ENCODE data around the gene IRF1. TPM values are rescaled to one million over a fixed set of nuclear protein-coding genes. Genes with fewer than 3 reads are reported as not detected.
A peak's percentile ranks its signal among the peaks of the same experiment; 100 is the strongest.

Gene IRF1
- total RNA-seq, 4 donors from 2014 or later = 20.6 to 289 (median 29.6) TPM

DNA sequence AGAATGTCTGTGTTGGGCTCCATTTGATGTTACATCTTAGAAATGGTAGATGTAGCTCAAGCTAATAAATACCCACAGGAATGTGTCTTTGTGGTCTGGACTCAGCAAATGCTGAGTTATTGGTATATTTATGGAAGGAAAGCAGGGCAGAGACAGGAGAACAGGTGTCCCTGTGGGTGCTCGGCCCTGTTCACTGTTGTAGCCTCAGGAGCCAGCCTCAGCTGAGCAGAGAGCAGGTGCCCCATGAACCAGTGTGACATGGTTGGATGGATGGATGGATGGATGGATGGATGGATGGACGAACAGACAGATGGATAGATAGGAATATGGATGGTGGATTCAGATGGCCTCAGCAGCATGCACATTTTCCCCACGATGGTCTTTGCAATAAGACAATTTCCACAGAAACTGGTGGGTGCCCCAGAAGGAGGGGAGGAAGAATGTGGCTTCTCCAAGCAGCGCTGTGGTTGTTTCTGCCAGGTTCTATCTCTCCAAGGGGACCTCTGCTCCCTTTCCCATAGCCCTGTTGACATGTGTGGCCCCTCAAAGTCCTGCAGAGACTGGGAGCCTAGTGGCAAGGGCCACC lies 8.2 kb upstream of the IRF1 start:
- Histone ChIP-seq H3K4me1 (peaks cover 44 to 81% (median 65%) of the 10 kb centered on the region in 4 donors), H3K27ac (replicated peaks in 1 of 4) (peak overlapping the region; percentile 94 to 98 (median 96)), H3K4me3 (no peak overlapping the region), H3K36me3 (no peaks in the 10 kb centered on the region), H3K27me3 (no peaks in the 10 kb centered on the region), H3K9me3 (no peaks in the 10 kb centered on the region)
- 85% methylated on average over 3 of the region's 4 CpGs for WGBS
- DNase-seq (ENCODE audit: extremely low spot score) = peak; percentile 91
- TF ChIP-seq, protein P1, sequence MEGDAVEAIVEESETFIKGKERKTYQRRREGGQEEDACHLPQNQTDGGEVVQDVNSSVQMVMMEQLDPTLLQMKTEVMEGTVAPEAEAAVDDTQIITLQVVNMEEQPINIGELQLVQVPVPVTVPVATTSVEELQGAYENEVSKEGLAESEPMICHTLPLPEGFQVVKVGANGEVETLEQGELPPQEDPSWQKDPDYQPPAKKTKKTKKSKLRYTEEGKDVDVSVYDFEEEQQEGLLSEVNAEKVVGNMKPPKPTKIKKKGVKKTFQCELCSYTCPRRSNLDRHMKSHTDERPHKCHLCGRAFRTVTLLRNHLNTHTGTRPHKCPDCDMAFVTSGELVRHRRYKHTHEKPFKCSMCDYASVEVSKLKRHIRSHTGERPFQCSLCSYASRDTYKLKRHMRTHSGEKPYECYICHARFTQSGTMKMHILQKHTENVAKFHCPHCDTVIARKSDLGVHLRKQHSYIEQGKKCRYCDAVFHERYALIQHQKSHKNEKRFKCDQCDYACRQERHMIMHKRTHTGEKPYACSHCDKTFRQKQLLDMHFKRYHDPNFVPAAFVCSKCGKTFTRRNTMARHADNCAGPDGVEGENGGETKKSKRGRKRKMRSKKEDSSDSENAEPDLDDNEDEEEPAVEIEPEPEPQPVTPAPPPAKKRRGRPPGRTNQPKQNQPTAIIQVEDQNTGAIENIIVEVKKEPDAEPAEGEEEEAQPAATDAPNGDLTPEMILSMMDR (IDR thresholded peaks at IDR 0.05) = no peak
- intact Hi-C loops (cut with DNase I) = loop anchor here (5.0 kb wide), 1 partner anchor 86 kb away; no protein-coding TSS in a partner anchor

- intact Hi-C loops (cut with DNase I) = loop anchor here (5.0 kb wide), 1 partner anchor 86 kb away; no protein-coding TSS in a partner anchor
These were observed 7.6 kb upstream of the IRF1 start for GRCh38 chr5:132498152-132498551.

DNA sequence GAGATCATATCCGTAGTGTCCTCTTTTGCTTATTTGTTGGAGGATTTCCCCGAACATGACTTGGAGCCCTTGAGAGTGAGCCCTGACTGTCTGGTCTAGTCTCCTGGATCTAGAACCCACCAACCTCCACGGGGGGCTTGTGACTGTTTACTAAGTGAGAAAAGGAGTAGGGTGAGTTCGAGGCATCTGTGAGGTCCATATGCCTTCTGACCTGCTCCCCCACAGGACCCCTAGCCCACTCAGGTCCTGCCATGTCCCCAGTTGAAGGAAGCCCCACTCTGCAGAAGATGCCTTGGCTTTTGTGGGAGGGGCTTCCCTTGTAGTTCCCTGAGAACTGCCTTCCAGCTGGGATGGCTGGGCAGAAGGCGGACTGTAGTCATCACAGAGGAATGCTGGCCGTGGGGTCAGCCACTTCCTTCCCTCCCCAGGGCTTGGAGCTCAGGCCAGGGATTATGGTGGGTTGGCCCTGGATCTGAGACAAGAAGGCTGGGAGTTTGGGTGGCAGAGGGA lies 7.0 kb upstream of the IRF1 start:
- 36% methylated on average over 5 of the region's 6 CpGs for WGBS
- Histone ChIP-seq H3K27me3 (no peaks in the 10 kb centered on the region), H3K27ac (replicated peaks in 1 of 4) (peak overlapping the region; percentile 94 to 98 (median 96)), H3K36me3 (no peaks in the 10 kb centered on the region), H3K4me1 (peaks cover 44 to 76% (median 62%) of the 10 kb centered on the region in 4 donors), H3K9me3 (no peaks in the 10 kb centered on the region), H3K4me3 (peak overlapping the region; percentile 73 to 86 (median 76))
- intact Hi-C loops (cut with DNase I) = loop anchor here (5.0 kb wide), 1 partner anchor 85 kb away; no protein-coding TSS in a partner anchor
- peak; percentile 95 for DNase-seq (ENCODE audit: extremely low spot score)
- TF ChIP-seq EP300 (IDR thresholded peaks at IDR 0.05) (no peak), POLR2AphosphoS5 (IDR thresholded peaks at IDR 0.05) (peak; percentile 64 to 73), POLR2A (IDR thresholded peaks at IDR 0.05; ENCODE audit: low read depth) (no peak)
- TF ChIP-seq, protein P1 (IDR thresholded peaks at IDR 0.05) = no peak

More at GRCh38 chr5:132498152-132498551, 7.6 kb upstream of the IRF1 start:
- H3K36me3 ChIP-seq = no peaks in the 10 kb centered on the region
- no peaks in the 10 kb centered on the region for H3K9me3 ChIP-seq
- 86% methylated on average over 3 of the region's 3 CpGs for WGBS
- DNase-seq (ENCODE audit: extremely low spot score) = no peak
- H3K27me3 ChIP-seq = no peaks in the 10 kb centered on the region
- H3K27ac ChIP-seq (replicated peaks in 1 of 4) = peak overlapping the region; percentile 94 to 98 (median 96)
- no peak overlapping the region for H3K4me3 ChIP-seq
- TF ChIP-seq EP300 (IDR thresholded peaks at IDR 0.05) (no peak), POLR2AphosphoS5 (IDR thresholded peaks at IDR 0.05) (no peak), POLR2A (IDR thresholded peaks at IDR 0.05; ENCODE audit: low read depth) (no peak)
- TF ChIP-seq, protein P1 (IDR thresholded peaks at IDR 0.05) = no peak
- H3K4me1 ChIP-seq = peaks cover 44 to 81% (median 67%) of the 10 kb centered on the region in 4 donors

- WGBS = 9% methylated on average over 31 of the region's 62 CpGs
- Histone ChIP-seq H3K4me3 (peak overlapping the region; percentile 73 to 86 (median 76)), H3K27ac (replicated peaks in 1 of 4) (peak overlapping the region; percentile 94 to 98 (median 96)), H3K9me3 (no peaks in the 10 kb centered on the region), H3K4me1 (peaks cover 48 to 77% (median 60%) of the 10 kb centered on the region in 4 donors), H3K27me3 (no peaks in the 10 kb centered on the region), H3K36me3 (no peaks in the 10 kb centered on the region)
- intact Hi-C loops (cut with DNase I) = loop anchor here (5.0 kb wide), 1 partner anchor 85 kb away; no protein-coding TSS in a partner anchor
- peak; percentile 51 to 68 for TF ChIP-seq POLR2AphosphoS5 (IDR thresholded peaks at IDR 0.05)
- peak; percentile 92 for TF ChIP-seq EP300 (IDR thresholded peaks at IDR 0.05)
- TF ChIP-seq POLR2A (IDR thresholded peaks at IDR 0.05; ENCODE audit: low read depth) = no peak
- peak; percentile 98 for DNase-seq (ENCODE audit: extremely low spot score)
These were observed 6.3 kb upstream of the IRF1 start for GRCh38 chr5:132496631-132497487.
